NCI-H460 (cell line): Measurements from ENCODE around the gene AP3B1. TPM values are rescaled to one million over a fixed set of nuclear protein-coding genes. Genes with fewer than 3 reads are reported as not detected.
"Not testable (repeated sequence)": the region's sequence is repeated elsewhere in the genome, so short reads cannot be mapped to it uniquely, and the experiment has no call there.

Experiments used
- DNase-seq: peaks from one replicate; pipeline ENCODE4 v3.0.0-alpha.2; 2016; ENCODE audit warnings: low read depth; ENCODE audit errors: extremely low read depth
- total RNA-seq: library from RNA; depleted of rRNA; stranded (reverse); fragments of >200 nt; shearing (Covaris generic); gene quantifications from 2 replicates; pipeline ENCODE4 v1.2.3, GENCODE V29; 2014

The AP3B1 gene
- total RNA-seq, 1 experiment from 2014 or later = 66.3 TPM

DNA sequence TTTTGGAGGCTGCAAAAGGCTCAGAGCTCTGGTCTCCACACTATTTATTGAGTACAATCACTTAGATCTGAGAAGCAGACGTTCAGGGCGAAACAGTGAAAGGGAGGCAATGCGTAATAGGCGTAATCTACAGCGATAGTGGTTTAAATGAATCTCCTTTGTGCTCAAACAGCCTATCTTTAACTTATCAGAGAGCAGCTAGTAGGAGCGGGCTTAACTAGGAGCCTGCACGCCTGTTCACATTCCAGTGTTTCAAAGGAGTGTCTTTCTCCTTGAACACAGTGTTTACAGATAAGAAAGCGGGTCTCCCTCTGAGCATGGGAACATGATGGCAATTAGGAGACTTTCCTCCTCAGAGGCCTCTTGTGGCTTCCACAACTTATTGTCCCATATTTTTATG lies 49.4 kb downstream of the AP3B1 start:
- DNase-seq = no peak

DNA sequence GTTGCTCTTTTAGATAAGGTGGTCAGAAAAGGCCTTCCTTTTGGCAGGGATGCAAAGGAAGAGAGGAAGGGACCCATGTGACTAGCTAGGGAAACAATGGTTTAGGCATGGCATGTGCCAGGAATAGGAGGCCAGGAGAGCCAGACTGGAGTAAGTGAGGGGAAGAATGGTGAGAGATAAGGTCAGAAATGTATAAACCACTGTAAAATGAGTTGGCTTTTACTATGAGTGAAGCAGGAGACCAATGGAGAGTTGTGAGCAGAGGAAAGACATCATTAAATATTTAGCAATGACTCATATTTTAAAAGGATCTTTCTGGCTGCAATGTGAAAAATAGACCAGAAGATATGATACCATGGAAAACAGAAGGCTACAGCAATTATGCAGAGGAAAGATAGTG lies 50.9 kb downstream of the AP3B1 start:
- no peak for DNase-seq

DNA sequence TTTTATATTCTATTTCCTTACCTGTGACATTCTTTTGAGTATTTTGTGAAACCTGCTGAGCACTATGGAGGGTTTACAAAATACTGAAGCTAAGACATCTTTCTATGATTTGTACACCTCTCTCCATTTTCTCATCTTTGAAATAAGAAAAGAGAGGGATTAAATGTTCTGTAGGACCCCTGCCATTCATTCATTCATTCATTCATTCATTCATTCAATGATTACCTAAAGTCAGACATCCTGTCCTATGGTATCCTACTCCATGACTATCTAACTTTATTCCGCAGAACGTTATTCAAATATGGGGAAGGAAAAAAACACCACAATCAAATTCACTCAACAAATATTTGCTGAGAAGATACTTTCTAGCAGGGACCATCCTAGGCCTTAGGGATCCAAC lies 51.4 kb downstream of the AP3B1 start:
- no peak for DNase-seq

DNA sequence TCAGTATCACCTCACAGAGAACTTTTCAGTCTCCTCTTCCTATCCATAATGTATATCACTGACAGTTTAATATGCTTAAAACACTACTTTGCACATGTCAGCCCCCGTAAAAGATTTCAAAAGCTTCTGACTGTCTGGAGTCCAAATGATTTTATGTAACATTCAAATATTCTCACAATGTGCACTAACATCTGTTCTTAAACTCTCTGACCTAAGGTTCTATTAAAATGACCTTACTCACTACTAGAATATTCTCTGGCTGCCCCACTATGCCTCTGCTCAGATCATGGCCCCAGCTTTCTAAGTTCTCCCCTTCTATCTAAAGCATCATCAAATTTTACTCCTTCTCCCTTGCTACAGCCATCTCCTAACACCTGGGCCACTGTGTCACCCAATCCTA lies 52.5 kb downstream of the AP3B1 start:
- DNase-seq = no peak

DNA sequence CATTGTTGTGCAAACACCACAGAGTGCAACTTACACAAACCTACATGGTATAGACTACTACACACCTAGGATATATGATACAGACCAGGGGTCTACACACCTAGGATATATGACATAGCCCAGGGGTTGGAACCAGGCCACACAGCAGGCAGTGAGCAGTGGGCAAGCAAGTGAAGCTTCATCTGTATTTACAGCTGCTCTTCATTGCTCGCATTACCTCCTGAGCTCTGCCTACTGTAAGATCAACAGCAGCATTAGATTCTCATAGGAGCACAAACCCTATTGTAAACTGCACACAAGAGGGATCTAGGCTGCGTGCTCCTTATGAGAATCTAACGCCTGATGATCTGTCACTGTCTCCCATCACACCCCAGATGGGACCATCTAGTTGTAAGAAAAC lies 56.6 kb downstream of the AP3B1 start:
- DNase-seq = no peak

DNA sequence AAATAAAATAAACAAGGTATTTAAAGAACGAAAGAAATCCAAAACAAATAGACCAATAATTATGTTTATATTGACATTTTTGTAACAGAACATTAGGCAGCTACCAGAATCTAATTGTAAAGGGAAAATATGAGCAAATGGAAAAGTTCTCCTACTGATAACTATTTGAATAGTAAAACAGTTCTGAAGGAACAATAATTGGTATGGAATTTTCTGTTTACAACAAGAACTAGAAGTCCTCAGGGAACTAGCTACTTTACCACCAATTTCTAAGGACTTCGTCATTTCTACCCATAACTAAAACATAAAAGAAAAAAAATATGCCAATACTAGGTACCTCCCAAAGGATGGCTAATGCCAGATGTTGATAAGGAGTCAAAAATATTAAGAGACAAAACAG lies 58.5 kb downstream of the AP3B1 start:
- no peak for DNase-seq

DNA sequence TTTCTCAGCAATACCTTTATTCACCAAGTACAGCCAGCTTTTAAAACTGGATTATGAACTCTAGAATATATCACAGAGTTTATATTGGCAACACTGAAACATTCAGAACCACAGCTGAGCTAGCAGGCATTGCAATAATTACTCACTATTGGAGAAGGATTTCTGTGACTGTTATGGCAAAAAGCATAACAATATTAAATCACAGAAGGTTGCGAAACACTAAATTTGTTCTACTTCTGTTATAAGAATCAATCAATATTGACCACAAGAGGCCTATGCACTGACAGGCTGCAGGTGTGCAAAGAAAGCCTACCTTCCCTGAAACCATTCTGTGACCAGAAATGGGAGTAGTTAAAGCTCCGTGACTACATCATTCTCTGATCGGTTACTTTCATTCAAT lies 59.2 kb downstream of the AP3B1 start:
- DNase-seq = no peak

DNA sequence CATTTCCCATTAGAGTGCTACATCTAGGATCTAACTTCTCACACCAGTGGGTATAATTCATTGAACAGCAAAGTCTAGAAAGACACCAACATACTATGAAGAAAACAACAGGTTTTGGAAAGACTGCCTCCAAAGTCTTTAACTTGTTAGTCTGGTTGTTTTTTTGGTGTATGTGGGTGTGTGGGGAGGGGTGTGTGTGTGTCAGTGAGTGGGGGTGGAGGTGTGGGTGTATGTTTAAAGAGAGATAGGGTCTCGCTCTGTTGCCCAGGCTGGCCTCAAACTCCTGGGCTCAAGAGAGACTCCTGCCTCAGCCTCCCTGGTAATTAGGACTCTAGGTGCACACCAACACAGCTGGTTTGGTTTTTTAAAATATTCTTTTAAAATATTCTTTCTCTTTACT lies 59.7 kb downstream of the AP3B1 start:
- no peak for DNase-seq

DNA sequence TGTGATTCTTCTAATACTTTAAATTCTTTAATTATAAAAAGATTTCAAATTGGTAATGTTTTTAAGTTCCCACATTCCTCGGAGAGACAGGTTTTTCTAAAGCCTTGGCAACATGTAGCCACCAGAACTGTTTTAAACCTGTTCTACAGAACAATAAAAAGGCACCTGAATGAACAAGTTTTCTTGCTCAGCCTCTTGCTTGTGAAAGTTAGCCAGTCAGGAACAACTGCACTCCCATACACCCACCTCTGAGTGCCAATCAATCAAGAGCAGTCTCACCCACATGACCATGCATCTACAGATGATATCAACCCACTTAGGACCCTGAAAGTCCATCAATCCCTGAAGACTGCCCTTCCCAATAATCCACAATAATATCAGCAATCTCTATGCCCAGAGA lies 62.3 kb downstream of the AP3B1 start:
- no peak for DNase-seq

DNA sequence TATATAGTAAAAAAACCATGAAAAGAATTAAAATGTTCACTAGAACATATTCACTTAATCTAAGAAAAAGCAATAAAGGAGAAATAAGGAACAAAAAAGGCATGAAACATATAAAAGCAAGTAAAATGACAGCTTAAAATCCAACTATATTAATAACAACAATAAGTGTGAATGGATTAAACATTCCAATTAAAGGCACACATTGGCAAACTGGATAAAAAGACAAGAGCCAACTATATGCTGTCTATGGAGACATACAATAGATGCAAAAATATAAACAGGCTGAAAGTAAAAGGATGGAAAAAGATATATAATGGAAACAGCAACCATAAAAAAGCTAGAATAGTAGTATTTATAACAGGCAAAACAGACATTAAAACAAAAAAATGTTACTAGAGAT lies 70.1 kb downstream of the AP3B1 start:
- DNase-seq = no peak

DNA sequence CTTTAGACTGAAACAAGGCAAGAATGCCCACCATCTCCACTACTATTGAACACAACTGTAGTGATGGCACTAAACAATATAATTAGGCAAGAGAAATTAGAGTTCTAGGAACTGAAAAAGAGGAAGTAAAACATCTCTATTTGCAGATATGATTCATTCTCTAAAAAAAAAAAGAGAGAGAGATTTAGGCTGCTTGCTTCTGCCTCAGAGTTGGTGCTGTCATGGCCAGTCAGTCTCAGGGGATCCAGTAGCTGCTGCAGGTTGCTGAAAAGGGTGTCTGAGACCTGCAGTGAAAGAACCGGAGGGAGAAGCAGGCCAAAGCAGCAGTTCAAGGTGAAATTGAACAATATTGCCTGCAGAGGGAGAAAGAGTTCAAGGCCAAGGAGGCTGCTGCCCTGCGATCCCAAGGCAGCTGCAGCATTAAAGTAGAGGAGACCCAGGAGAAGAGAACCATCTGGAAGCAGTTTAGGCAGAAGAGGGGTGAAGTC lies 72.5 kb downstream of the AP3B1 start:
- no peak for DNase-seq

DNA sequence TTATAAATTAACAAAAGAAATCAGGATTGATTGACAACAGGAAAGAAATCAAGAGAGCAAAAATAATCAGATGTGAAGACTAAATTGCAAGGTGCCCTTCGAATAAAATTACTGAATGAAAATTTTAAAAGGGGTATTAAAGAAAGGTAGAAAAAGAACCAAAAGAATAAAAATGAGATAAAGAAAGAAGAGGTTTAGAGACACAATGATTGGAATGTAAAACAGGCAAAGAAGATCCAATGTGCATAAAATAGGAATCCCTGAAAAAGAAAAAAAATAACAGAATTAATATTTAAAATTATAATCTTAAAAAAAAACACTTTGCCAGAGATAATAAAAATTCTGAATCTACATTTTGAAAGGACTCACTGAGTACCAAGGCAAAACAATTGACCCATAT lies 73.0 kb downstream of the AP3B1 start:
- DNase-seq = no peak

DNA sequence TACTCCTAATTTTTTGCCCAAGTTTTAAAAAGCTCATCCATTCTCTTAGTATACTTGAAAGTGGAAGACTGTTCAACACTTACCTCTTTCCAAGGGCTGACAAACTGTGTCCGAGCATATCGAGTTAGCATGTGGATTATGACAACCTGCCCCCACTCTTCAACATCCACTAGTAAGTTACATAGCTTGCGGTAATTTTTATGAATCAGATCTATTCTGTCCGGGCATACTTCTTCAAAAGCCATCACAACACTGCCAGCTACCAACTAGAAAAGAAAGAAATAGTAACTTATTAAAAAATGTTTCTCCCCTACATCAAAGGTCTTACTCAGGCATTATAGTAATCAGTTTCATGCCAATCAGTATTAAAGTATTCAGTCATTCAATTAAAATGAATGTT lies 78.5 kb downstream of the AP3B1 start:
- no peak for DNase-seq

DNA sequence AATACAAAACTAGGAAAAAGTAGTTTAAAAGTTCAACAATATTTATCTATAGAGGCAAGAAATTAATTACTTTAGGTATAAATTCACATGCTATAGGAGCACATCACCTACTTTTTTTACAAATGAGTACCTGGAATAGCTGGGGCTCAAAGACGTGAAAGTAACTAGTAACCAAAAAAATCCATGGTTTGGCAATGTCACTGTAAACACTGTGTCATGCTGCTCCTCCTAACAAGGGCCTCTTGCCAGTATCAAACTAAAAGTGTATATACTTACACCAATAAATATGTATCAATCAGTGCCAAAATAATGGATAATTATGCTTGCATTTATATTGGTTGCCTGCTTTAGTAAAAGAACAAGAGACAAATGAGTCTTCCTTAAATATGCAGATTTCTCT lies 78.9 kb downstream of the AP3B1 start:
- DNase-seq = no peak

DNA sequence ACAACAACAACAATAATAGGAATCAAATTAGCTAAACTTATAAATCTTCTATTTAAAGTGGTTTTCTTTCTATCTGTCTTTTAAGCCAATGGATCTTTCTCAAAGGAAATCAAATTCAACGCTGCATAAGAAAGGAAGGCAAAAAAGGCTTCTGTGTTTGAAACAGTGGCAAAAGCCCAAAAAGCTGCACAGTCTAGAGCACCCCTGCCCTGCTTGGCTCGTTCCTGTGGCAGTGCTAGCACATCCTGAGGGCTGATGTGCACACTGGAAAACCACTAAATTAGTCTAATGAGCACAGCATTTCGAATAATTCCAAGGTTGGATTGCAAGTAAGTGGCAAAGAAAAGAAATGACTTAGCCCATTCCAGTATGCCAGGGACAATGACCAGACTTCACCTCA lies 80.7 kb downstream of the AP3B1 start:
- DNase-seq = no peak

DNA sequence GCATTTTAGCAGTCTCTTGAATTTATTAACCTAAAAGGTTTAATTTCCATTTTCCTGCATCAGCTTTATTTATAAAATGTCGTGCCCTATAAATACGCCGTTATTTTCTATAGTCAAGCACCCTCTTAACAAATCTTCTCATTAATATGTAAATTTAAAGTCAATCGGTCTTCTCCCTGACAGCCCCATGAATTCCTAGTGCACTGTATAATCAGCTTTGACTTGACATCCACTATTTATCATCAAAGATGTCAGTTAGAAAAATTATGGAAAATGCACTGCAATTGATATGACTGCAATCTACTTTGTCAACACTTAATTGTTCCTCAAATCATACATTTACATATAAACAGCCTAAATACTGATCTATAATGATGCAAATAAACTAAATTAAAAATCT lies 83.4 kb downstream of the AP3B1 start:
- DNase-seq = no peak

DNA sequence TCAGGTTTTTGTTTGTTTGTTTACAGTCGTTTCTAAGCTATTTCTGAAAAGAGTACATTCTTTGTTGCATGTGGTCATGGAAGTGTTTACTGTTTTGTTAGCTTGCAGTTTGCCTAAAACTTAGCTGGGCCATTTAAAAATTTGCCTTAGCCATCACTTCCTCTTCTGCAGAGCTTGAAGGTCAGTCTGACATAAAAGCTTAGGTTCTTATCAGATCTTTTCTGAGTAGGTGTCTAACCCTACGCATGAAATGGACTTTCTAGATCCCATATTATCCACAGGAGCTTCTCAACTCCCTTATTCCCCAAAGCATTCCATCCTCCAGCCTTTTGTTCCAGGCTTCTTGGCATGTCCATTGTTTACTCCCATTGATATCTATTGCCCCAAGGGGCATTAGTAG lies 90.3 kb downstream of the AP3B1 start:
- DNase-seq = no peak

DNA sequence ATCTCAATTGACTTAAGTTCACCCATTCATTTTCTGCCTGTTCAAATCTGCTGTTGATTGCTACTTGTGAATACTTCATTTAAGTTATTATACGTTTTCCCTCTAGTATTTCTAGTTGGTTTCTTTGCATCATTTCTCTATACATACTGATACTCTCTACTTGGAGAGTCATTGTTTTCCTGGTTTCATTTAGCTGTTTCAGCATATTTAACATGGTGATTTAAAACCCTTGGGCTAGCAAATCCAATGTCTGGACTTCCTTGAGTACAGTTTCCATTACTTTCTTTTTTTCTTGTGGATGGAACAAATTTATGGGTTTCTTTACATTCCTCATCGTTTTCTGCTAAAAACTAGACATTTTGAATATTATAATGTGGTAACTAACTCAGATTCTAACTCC lies 90.7 kb downstream of the AP3B1 start:
- no peak for DNase-seq

DNA sequence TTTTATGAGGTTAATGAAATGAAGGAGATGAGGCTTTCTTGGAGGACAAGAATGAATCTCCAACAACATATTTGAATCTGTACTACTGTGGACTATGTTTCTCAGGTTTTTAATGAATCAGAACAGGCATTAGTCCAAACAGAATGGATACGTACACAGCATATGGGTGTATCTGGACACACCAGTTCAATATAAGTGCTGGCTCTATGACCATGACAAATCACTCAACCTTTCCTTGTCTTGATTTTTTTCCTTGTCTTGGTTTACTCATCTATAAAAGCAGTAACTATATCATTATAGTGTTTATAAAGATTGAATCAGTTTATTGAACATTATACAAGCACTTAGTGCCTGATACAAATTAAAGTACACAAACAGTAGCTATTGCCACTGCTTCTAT lies 104.1 kb downstream of the AP3B1 start:
- no peak for DNase-seq

DNA sequence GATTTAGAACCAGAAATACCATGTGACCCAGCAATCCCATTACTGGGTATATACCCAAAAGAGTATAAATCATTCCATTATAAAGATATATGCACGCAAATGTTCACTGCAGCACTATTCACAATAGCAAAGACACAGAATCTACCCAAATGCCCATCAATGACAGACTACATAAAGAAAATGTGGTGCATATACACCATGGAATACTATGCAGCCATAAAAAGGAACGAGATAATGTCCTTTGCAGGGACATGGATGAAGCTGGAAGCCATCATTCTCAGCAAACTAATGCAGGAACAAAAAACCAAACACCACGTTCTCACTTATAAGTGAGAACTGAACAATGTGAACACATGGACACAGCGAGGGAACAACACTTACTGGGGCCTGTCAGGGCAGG lies 105.8 kb downstream of the AP3B1 start:
- not testable (repeated sequence) for DNase-seq

DNA sequence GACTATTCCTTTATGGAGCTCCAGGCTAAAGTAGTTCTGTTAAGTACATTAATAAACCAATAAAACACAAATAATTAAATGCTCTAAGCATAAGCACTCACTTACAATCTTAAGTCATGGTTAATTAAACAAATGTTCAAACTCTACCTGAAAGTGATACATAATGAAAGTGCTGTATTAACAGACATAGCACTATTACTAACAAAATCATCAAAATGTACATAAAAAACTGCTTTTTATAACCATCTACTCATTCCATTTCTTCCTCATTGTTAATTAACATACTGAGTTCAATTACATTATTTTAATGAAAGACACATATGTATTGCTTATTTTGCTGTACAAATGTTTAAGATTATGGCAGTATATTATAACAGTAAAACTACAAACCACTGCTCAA lies 107.3 kb downstream of the AP3B1 start:
- DNase-seq = no peak

DNA sequence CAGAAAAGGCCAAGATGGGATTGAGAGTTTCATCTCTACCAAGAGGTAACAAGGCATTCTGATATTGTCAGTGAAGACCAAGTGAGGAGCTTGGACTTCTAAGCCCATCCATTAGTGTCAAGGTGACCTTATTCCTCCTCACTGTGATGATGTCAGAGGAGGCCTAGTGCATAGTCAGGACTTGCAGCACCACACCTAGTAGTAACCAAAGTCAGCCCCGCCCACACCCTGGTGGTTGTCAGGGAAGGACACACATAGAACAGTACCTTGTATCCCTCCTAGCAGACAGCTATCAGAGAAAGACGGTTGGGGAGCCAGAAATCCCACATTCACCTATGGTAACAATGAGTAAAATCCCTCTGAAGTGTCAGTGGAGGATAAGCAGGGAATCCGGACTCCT lies 111.7 kb downstream of the AP3B1 start:
- DNase-seq = no peak

DNA sequence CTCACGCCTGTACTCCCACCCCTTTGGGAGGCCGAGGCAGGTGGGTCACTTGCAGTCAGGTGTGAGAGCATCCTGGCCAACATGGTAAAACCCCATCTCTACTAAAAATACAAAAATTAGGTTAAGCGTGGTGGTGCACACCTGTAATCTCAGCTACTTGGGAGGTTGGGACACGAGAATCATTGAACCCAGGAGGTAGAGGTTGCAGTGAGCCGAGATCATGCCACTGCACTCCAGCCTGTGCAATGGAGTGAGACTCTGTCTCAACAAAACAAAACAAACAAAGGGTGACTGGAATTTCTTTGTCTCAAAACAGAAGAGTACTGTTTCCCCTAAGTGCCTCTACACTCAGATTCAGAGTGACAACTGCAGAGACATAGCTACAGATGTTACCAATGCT lies 116.1 kb downstream of the AP3B1 start:
- no peak for DNase-seq

DNA sequence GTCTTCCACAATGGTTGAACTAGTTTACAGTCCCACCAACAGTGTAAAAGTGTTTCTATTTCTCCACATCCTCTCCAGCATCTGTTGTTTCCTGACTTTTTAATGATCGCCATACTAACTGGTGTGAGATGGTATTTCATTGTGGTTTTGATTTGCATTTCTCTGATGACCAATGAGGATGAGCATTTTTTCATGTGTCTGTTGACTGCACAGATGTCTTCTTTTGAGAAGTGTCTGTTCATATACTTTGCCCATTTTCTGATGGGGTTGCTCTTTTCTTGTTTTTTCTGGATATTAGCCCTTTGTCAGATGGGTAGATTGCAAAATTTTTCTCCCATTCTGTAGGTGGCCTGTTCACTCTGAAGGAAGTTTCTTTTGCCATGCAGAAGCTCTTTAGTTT lies 124.2 kb downstream of the AP3B1 start:
- not testable (repeated sequence) for DNase-seq
